NCI-H146 treated with DMSO at 0.1 percent for 48 hours (cell line): ENCODE results near the gene RBM4B.

ENCODE experiments used
- DNase-seq: peaks from one replicate; lab custom pipeline; 2025; ENCODE audit not compliant: unreplicated experiment; lab: John Stamatoyannopoulos, UW

Gene RBM4B

GRCh38 chr11:66707486-66707885 lies 29.8 kb upstream of the RBM4B start:
- no peak for DNase-seq

DNA sequence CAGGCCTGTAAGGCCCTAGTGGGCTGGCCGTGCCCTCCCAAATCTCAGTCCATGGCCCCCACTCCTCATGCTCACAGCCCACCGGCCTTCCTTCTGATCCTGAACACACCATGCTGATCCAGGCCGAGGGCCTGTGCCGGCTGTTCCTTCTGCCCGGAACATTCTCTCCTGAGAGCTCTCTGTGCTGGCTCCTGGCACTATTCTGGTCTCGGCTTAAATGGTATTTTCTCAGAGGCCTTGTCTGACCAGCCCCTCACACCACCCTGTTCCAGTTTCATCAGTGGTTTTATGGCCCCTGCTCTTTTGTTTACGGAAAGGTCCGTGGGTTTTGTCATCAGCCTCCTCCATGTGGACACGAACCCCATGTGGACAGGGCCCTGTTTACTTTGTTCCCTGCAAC lies 29.3 kb upstream of the RBM4B start:
- no peak for DNase-seq

DNA sequence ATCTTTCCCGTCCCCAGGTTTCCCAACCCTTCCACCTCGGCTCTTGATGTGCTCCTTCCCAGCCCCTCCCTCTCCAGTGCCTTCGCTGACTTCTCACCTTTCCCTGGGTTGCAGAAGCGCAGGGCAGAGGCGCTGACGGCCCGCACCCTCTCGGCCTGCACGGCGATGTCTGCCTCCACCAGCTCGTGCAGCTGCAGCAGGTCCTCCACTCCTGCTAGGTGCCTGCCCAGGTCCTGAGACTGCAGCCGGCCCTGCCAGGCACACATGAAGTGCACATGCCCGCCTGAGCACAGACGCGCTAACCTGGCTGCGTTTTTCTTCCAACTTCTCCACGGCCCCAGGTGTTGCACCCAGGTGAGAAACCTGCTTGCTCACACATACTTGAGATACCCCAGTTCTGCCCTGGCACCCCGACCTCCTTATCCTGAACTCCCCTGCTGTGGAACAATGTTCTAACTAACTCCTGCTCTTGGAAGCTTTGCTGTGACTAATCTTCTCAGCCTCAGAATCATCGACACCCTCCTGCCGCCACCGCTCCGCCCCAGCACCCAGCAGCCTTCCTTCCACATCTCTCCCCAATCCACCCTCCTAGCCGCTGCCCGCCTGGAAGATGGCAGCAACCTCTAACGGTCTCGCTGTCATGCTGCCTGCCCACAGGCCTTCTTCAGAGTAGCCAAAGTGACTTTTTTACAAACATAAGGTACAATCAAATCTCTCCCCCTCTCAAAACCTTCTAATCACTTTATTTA lies 28.1 kb upstream of the RBM4B start:
- DNase-seq = no peak

- no peak for DNase-seq
These were observed 27.1 kb upstream of the RBM4B start for GRCh38 chr11:66704659-66705360.

DNA sequence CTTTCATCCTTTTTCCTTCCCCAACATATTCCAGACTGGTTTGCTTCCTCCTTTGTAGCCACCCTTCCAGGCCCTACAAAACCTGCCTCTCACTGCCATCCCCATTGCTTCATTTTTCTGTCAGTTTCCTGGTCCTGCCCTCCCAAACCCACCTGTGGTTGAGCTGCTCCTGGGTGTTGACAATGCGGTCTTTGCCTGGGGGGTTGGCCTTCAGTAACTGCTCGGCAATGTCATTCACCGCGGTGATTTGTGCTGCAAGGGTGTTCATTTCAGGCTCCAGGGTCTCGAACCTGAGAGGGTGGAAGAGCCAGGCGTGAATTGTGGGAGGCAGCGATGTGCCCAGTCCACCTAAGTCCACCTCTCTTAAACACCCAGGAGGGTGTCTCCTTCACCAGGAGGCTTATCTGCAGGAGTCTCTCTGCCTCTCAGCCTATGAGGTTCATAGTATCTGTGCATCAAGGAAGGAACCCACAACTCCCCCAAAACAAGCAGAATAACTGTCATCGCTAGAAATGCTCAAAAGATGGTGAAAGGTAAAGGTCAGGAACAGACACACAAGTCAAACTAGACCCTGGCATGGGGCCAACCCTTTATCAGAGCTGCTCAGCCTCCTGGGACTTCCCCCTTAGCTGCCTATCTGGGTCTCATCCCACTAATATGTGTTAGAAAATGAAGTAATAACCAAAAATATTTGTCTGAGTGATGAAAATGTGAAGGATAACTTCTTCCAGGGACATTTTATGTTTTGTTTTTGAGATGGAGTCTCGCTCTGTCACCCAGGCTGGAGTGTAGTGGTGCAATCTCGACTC lies 23.9 kb upstream of the RBM4B start:
- no peak for DNase-seq

GRCh38 chr11:66700742-66701141 lies 23.1 kb upstream of the RBM4B start:
- DNase-seq = no peak

- DNase-seq = no peak
These were observed 22.6 kb upstream of the RBM4B start for GRCh38 chr11:66700337-66700736.

DNA sequence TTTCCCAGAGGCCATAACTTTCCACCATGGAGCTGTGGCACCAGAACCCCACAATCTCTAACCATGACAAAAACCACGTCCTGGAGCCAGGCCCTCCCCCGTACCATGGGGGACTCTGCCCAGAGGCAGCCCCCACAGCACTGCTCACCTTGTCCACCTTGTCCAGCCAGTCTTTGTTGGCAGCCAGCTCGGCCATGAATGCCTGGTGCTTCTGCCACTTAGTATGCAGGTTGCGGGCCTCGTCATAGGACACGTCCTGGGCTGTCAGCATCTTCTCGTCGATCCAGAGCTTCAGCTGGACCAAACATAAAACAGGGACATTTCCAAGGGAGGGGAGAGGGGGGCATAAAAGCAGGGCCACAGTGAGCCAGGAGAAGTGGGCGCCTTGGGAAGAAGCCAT lies 20.8 kb upstream of the RBM4B start:
- DNase-seq = no peak

DNA sequence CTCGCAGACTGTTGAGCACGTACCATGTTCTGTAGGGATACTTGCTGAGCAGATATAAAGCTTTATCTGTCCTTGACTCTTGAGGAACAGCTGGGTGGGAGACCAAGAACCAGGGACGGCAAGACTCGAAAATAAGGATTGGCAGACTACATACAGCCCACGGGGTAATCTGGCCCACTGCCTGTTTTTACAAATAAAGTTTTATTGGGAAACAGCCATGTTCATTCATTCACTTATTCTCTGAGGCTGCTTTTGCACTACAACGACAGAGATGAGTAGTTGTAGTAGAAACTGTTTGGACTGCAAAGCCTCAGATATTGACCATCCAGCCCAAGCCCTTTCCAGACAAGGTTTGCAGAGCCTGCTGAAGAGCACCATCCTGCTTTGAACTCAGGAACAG lies 20.3 kb upstream of the RBM4B start:
- DNase-seq = no peak

DNA sequence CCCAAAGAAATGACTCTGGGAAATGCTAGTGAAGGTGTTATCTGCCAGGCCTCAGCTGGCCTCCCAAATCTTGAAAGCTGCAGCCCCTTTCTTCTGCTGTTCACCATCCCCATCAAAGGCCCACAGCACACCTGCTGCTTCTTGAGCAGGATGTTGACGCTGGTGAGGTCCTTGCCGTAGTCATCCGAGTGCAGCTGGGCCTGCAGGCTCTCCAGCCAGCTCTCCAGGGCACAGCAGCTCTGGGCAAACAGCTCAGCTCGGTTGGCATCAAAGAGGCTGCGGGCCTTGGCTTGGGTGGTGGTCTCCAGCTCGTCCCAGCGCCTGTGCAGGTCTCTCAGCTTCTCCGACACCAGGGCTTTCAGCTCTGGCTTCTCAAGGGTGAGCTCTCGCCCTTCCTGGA lies 18.5 kb upstream of the RBM4B start:
- DNase-seq = no peak

GRCh38 chr11:66694732-66695207 lies 17.1 kb upstream of the RBM4B start:
- DNase-seq = peak; percentile 79

DNA sequence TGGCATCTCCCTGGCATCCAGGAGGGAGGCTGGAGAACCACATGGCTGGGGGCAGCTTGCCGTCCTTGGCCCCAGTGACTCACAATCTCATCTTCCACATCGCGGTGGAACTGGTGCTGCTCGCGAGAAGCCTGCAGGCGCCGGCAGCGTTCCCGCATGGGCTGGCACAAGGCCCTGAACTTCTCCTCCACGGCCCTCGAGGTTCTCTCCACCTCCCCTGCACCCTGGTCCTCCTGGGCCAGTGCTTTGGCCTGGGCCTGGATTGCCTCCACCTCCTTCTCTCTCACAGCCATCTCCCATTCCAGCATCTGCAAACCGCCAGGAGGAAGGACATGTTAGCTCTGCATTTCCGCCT lies 16.3 kb upstream of the RBM4B start:
- no peak for DNase-seq

DNA sequence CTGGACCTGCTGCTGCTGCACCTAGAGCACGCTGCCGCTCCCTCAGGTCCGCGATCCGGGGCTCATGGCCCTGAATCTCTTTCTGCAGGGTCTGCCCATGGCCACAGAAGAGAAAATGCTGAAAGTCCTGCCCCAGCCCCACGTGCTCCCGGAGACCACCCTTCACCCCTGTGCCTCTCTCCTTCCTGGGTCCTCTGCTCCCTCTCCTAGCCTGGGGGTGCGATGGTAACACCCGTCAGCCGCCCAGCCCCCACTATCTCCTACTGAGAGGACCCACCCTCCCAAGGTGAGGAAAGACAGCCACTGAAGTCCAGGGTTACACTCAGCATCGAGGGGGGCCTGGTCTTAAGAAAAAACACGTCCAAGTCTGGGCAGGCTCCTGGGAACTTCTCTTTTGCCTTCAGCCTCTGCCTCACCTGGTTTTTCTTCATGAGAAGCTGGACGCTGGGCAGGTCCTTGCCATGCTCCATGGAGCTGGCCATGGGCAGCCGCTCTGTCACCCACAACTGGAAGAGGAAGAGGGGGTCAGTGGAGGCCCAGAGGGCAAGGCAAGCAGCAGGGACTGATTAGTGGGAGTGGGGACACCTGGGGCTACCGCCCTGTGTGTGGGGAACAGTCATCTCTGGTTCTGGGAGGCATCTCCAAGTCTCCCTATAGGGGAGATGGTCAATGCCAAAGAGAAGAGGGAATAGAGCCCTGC lies 15.8 kb upstream of the RBM4B start:
- DNase-seq = no peak

DNA sequence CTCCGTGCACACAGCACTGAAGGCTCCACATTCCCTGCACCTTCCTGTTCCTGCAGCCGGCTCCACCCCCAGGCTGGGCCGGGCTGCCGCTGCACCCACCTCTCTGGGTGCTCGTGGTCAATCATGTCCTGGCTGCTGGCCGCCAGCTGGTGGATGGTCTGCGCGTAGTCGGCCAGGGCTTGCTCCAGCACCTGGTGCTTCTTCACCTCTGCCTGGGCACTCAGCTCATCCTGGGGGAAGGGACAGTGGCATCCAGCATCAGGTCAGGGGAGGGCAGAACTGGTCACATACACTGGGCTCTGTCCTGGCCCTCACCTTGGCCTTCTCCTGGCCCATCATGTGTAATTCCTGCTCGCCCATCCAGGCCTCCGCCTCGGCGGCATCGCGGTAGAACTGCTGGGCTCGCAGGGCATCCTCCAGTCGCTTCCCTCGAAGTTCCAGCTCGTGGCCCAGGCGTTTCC lies 15.2 kb upstream of the RBM4B start:
- no peak for DNase-seq

- DNase-seq = no peak
These were observed 14.8 kb upstream of the RBM4B start for GRCh38 chr11:66692446-66692845.

GRCh38 chr11:66691311-66691980 lies 13.8 kb upstream of the RBM4B start:
- no peak for DNase-seq

- no peak for DNase-seq
These were observed 12.2 kb upstream of the RBM4B start for GRCh38 chr11:66689661-66690590.

GRCh38 chr11:66688561-66689534 lies 11.2 kb upstream of the RBM4B start:
- DNase-seq = no peak
